Omental fat pad (tissue), 4 donors: ENCODE data around the gene MEIOC. TPM values are rescaled to one million over a fixed set of nuclear protein-coding genes. Genes with fewer than 3 reads are reported as not detected.
"Not testable (repeated sequence)": the region's sequence is repeated elsewhere in the genome, so short reads cannot be mapped to it uniquely, and the experiment has no call there.

Experiments used
- ATAC-seq: fragments of 150-250 bp; one replicate; pipeline ENCODE4 v1.9.1; 2016; ENCODE audit warnings: mild to moderate bottlenecking, moderate library complexity; ENCODE audit not compliant: low FRiP score
- DNase-seq: peaks from one replicate; pipeline ENCODE4 v3.0.0-alpha.2; 2019; ENCODE audit warnings: low spot score
- CTCF ChIP-seq, 3 donors: fragments of 450-650 bp; IDR thresholded peaks; one replicate each; pipeline ENCODE4 v1.5.1; 2016 to 2017; ENCODE audit warnings: antibody characterized with exemption in 3 of 3, mild to moderate bottlenecking in 3 of 3, moderate library complexity in 2 of 3
- total RNA-seq, 4 donors: library from RNA; depleted of rRNA; stranded (reverse); fragments of >200 nt; gene quantifications; one replicate each; pipeline ENCODE4 v1.1.0, GENCODE V29; 2016

Gene MEIOC
- total RNA-seq, 4 donors from 2014 or later = not detected

GRCh38 chr17:44614862-44615261 lies 41.4 kb upstream of the MEIOC start:
- ATAC-seq = no peak
- TF ChIP-seq CTCF (IDR thresholded peaks at IDR 0.05) = no peak
- no peak for DNase-seq

GRCh38 chr17:44618652-44619051 lies 37.6 kb upstream of the MEIOC start:
- ATAC-seq, DNase-seq: not testable (repeated sequence)

- no peak for DNase-seq
- TF ChIP-seq CTCF (IDR thresholded peaks at IDR 0.05) = no peak
- no peak for ATAC-seq
These were observed 33.1 kb upstream of the MEIOC start for GRCh38 chr17:44623070-44623725.

- ATAC-seq = no peak
- no peak for DNase-seq
- no peak for TF ChIP-seq CTCF (IDR thresholded peaks at IDR 0.05)
These were observed 28.6 kb upstream of the MEIOC start for GRCh38 chr17:44627513-44628242.

GRCh38 chr17:44628243-44629188 lies 27.8 kb upstream of the MEIOC start:
- ATAC-seq = no peak
- TF ChIP-seq CTCF (IDR thresholded peaks at IDR 0.05) = no peak
- DNase-seq = no peak

- no peak for ATAC-seq
These were observed 27.0 kb upstream of the MEIOC start for GRCh38 chr17:44629314-44629713.

More at GRCh38 chr17:44629314-44629713, 27.0 kb upstream of the MEIOC start:
- DNase-seq = no peak
- TF ChIP-seq CTCF (IDR thresholded peaks at IDR 0.05) = no peak
